Activated CD4-positive, CD25-positive, alpha-beta regulatory T cell (primary cell): ENCODE results near the gene DUSP11.
"Not testable (repeated sequence)": the region's sequence is repeated elsewhere in the genome, so short reads cannot be mapped to it uniquely, and the experiment has no call there.

ENCODE experiments used
- DNase-seq, 4 experiments: peaks; one replicate each; lab custom pipeline; 2025; lab: John Stamatoyannopoulos, UW

DUSP11 gene

DNA sequence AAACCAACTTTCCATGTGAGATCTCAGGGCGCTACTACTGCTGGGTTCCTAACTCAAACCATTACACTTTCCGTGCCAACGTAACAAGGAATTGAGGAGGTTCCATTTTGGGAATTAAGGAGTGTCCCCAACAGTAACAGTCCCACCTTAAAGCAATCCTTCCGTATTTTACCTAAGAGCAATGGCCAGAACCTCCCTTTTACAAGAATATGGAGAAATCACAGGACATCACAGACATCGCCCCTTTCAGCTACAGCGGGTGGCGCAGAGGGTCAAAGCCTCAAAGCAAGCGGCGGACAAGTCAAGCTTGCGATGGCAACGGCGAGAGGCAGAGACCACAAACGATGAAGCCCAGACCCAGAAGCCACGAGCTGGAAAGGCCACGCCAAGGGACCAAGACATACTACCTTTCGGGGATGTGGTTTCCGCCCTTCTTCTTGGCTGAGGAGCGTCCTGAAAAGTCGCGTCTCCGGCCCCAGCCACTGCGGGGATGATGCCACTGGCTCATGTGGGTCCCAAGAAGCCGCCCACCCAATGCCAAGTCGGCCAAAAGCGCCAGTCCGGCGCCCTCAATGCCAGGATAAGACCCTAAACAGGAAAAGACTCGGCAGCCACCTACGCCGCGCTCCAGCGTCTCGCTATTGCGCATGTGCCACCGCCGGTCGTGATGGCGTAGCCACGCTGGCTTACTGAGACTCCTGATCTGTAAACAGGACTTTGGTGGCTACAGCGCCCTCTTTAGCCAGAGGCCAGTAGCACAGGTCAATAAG, at the start of gene DUSP11:
Gene DUSP11, minus strand, starts transcription at position 637 of the 770 bp plus-strand sequence. Its CDS starts 129 bp downstream, at position 508.
- DNase-seq: peak; percentile 88 to 98 (median 93)

GRCh38 chr2:73828818-73829570, 49.1 kb upstream of the DUSP11 start, which contains the start of gene STAMBP:
TSS of gene STAMBP (plus strand) at chr2:73828961. CDS start at chr2:73830857, 1,896 bp downstream.
- peak; percentile 66 to 74 (median 73) for DNase-seq

DNA sequence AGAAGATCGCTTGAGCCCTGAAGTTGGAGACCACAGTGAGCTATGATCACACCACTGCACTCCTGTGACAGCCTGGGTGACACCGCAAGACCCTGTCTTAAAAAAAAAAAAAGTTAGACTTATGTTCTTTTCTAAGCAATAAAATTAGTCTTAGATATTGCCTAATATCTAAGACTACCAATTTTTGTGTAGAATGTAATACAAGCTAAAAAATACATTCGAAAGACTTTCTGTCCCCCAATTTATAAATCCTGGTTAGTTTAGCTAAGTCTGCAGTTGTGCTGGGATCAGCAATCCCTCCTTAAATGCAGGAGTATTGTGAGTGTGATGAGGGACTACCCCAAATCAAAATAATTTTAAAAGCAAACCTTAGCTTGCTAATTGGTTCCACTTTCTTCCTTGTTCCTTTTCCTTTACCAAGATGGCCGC, 48.5 kb upstream of the DUSP11 start:
- DNase-seq: no peak

- no peak for DNase-seq
Measured at GRCh38 chr2:73827660-73828388, 47.9 kb upstream of the DUSP11 start.

DNA sequence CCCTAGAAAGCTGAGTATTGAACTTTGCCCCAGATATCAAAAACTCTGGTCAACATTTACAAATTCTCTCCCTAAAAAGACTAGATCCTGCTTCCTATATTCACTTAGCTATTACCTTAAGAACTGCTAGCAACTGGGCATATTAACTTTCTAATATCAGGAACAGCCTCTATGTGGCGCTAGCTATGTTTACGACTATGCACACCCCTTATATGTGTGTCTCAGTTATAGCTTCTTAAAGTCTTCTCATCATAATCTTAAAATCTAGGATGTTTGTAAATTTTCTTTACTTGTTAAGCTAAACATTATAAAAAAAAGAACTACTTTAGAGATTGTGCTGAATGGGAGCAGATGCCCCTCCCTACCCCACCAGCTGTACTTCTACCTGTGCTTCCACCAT, 47.1 kb upstream of the DUSP11 start:
- no peak for DNase-seq

DNA sequence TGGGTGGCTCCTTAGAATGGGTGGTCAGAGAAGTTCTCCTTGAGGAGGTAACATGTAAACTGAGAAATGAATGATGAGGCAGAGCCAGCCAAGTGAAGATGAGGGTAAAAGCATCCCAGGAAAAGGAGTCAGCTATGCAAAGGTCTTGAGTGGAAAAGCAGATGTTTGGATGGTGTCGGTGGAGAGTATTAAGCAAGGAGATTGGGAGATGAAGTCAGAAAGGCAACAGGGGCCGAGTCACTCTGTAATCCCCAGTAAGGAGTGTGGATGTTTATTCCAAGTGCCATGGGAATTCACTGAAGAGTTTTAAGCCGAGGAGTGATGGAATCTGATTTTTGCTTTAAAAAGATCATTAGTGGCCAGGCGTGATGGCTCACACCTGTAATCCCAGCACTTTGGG, 45.5 kb upstream of the DUSP11 start:
- no peak for DNase-seq

GRCh38 chr2:73823916-73824523, 44.1 kb upstream of the DUSP11 start:
- no peak for DNase-seq

DNA sequence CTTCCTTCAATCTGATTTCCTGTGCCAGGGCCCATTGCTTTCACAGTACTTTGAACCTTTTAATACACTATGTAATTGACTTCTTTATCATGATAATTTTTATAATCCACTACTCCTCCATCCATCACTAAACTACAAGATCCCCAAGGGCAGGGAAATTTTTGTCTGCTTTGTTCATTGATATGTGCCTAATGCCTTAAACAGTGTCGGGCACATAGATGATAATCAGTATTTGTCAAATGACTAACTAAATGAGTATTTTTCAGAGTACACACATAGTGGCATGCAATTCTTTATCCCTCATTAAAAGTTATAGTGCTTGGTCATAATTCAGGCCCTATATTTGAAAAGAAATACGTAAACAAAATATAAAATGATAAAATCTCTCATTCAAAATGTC, 43.5 kb upstream of the DUSP11 start:
- no peak for DNase-seq

GRCh38 chr2:73822991-73823390, 43.1 kb upstream of the DUSP11 start:
- DNase-seq: no peak

DNA sequence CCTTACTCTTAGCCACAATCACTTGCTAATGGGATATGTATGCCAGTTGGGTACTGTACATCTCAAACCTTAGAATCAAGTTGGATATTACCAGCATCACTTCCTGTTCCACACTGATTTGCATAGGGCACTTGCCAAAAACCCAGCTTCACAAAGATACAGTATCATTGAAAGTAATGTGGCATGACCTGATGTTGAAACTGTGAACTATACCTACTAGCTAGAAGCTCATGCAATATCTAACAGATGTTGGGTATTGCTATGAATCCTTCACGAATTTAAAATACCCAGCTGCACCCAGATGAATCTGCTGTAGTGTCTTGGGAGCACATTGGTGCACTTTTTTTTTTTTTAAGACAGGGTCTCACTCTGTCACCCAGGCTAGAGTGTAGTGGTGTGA, 42.4 kb upstream of the DUSP11 start:
- no peak for DNase-seq

DNA sequence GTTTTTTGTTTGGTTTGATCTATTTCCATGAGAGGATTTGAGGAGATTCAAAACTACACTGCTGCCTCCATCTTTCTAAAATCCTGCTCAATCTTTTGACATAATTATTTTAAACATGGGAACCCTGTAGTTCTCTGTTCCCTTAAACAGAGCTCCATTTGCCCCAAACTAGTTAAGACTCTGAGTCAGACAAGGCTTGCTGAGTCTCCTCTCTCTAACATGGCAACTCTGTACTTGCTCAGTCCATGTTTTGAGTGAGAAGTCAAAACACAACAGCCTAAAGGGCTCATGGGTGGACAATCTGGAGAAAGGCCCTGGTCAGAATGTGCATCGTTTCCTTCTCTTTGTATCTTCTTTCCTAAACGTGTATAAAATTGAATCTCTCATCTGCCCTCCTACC, 41.8 kb upstream of the DUSP11 start:
- no peak for DNase-seq

DNA sequence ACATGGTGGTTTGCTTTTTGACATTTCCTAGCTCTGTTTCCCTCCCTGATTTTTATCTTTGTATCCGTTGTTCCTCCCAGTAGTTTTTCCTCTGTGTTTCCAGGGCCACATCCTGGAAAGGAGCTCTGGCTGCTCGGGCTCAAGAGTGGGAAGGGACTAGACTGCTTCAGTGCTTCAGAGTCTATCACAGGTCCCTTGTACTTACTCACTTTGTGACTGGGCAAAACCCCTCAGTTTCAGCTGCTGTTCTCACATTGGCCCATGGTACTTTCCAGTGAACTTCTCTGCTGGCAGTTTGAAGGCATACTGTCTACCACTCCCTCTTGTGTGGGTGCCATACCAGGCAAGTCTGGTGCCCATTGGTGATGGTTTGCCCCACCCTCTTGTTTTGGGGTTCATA, 41.3 kb upstream of the DUSP11 start:
- DNase-seq: no peak

DNA sequence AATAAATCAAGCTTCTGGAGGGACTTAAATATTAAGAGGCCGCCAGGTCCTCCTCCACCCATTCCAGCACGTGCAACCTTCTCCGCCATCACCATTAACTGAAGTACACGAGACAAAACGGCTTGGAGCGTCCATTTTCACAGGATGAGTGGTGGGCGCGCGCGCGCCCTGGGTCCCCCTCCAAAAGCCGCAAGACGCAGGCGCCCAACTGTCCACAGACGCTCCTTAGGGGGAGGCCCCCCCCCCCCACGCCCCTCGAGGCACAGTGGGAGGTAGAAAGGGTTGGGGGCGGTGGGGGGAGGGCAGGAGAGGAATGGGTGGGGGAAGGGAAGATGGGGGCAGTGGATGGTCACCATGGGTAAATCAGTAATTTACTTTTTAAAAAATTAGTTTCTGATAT, 38.4 kb upstream of the DUSP11 start:
- DNase-seq: no peak

DNA sequence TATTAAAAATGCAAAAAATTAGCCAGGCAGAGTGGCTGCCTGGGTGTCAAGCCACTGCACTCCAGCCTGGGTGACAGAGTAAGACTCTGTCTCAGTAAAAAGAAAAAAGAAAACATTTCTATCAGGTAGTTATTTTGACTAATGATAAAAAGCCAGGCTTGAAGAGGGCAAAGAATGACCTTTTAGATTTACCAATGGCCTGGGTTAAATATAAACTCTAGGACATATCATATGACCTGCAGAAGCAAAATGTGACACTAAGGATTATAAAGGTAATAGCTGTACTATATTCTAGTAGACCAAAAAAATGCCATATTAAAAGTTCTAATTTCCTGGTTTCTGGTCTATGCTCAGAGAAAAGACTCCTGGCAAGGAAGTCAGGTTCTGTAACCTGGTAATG, 32.7 kb upstream of the DUSP11 start:
- DNase-seq: no peak

- no peak for DNase-seq
Measured at GRCh38 chr2:73811878-73812277, 32.0 kb upstream of the DUSP11 start.

DNA sequence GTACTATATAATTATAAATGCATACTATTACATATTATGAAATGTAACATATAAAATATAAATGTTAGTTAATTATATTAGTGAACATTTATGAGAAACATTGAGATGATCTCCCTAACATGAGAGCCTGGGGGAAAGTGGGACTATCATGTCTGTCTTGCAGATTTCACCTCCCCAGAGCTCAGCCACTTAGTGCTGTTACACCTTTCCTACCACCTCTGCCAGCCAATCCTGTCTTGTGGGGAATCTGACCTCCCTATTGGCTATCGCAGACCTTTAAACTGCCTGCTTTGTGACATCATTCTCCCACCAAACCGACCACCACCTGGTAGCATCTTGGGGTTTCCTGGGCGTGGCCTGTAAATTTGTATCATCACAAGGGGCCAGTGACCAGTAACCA, 4.0 kb upstream of the DUSP11 start, which contains the start of gene C2orf78:
Gene C2orf78, plus strand, starts transcription at position 301 of the 400 bp plus-strand sequence. CDS start 127 bp downstream, outside the sequence.
- DNase-seq: not testable (repeated sequence)

GRCh38 chr2:73783402-73783801, 3.5 kb upstream of the DUSP11 start:
- DNase-seq: not testable (repeated sequence)

- no peak for DNase-seq
Measured at GRCh38 chr2:73780237-73780582, 307 bp upstream of the DUSP11 start.

DNA sequence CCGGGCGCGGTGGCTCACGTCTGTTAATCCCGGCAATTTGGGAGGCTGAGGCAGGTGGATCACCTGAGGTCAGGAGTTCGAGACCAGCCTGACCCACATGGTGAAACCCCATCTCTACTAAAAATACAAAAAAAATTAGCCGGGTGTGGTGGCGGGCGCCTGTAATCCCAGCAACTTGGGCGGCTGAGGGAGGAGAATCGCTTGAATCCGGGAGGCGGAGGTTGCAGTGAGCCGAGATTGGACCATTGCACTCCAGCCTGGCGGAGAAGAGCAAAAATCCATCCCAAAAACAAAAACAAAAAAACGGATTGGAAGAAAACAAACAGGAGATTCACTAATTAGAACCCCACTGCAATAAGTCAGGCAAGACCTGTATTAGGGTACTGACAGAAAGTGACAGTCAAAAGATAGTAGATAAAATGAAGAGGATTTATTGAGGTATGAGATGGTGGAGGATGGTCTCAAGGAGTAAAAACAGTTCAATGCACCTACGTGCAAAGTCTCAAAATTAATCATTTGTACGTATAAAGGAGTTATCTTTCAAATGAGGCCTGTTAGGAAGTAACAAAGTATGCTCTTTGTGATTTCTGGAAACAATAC, 936 bp downstream of the DUSP11 start:
- DNase-seq: not testable (repeated sequence)

- no peak for DNase-seq
Measured at GRCh38 chr2:73776869-73777519, 2.9 kb downstream of the DUSP11 start.

- DNase-seq: no peak
Measured at GRCh38 chr2:73776381-73776780, 3.5 kb downstream of the DUSP11 start.
